OCI-LY7 (cell line): ENCODE measurements around the gene SRRM2. TPM values are rescaled to one million over a fixed set of nuclear protein-coding genes. Genes with fewer than 3 reads are reported as not detected.
A peak's percentile ranks its signal among the peaks of the same experiment; 100 is the strongest.

ENCODE experiments used
- BruUV-seq: library from RNA; stranded (reverse); fragments of 400-500 nt; replicated peaks from 2 replicates; lab custom pipeline; 2021; lab: Mats Ljungman, UMichigan
- CTCF ChIA-PET: fragments of 300-600 bp; sonication (Branson Sonifier 250); formaldehyde crosslinking; loops from one replicate; lab custom pipeline; 2022; ENCODE audit warnings: antibody characterized with exemption; ENCODE audit not compliant: unreplicated experiment; lab: Charles Lee
- POLR2A ChIA-PET: fragments of 300-600 bp; sonication (Branson Sonifier 250); formaldehyde crosslinking; loops from one replicate; lab custom pipeline; 2022; ENCODE audit warnings: antibody characterized with exemption; lab: Charles Lee
- DNase-seq: peaks from one replicate; pipeline ENCODE4 v3.0.0-alpha.2; 2015; ENCODE audit warnings: low spot score
- H2AFZ ChIP-seq: fragments of 200-600 bp; sonication (generic), shearing (Covaris generic); 2 replicates; pipeline ENCODE4 v1.6.1; 2014; ENCODE audit warnings: mild to moderate bottlenecking, antibody characterized with exemption, low read length, moderate library complexity
- H3K27ac ChIP-seq: fragments of 200-600 bp; sonication (generic); 2 replicates; pipeline ENCODE4 v1.5.1; 2014; ENCODE audit warnings: mixed run types, low read depth, mild to moderate bottlenecking, moderate library complexity, low read length, inconsistent platforms; ENCODE audit not compliant: poor library complexity, severe bottlenecking
- H3K36me3 ChIP-seq: fragments of 200-600 bp; sonication (generic); 2 replicates; pipeline ENCODE4 v1.6.1; 2014; ENCODE audit warnings: mild to moderate bottlenecking, antibody characterized with exemption, low read length, moderate library complexity, mixed read lengths; ENCODE audit not compliant: insufficient read depth
- H3K4me1 ChIP-seq: fragments of 200-600 bp; sonication (generic); 2 replicates; pipeline ENCODE4 v1.5.1; 2014; ENCODE audit warnings: mild to moderate bottlenecking, low read length; ENCODE audit not compliant: insufficient read depth, poor library complexity, severe bottlenecking
- H3K4me2 ChIP-seq: fragments of 200-600 bp; sonication (generic); 2 replicates; pipeline ENCODE4 v1.6.1; 2014; ENCODE audit warnings: mild to moderate bottlenecking, low read length
- H3K4me3 ChIP-seq: fragments of 200-600 bp; sonication (generic); 2 replicates; pipeline ENCODE4 v1.5.1; 2014; ENCODE audit warnings: mild to moderate bottlenecking, low read depth, low read length; ENCODE audit not compliant: poor library complexity, severe bottlenecking
- H3K79me2 ChIP-seq: fragments of 200-600 bp; sonication (generic); 2 replicates; pipeline ENCODE4 v1.6.1; 2016; ENCODE audit warnings: low read depth, mild to moderate bottlenecking, low read length, moderate library complexity, mixed read lengths; ENCODE audit not compliant: insufficient read depth
- H3K9me2 ChIP-seq: fragments of 200-600 bp; sonication (generic); 2 replicates; pipeline ENCODE4 v1.6.1; 2016; ENCODE audit warnings: mild to moderate bottlenecking, low read length, mixed read lengths; ENCODE audit not compliant: insufficient read depth
- H3K9me3 ChIP-seq: fragments of 200-600 bp; sonication (generic); 2 replicates; pipeline ENCODE4 v1.6.1; 2014; ENCODE audit warnings: mild to moderate bottlenecking, mixed run types, low read length, mixed read lengths
- H4K20me1 ChIP-seq: fragments of 200-600 bp; sonication (generic); 2 replicates; pipeline ENCODE4 v1.6.1; 2014; ENCODE audit warnings: mild to moderate bottlenecking, antibody characterized with exemption, low read length, moderate library complexity, mixed read lengths; ENCODE audit not compliant: insufficient read depth
- EZH2phosphoT487 ChIP-seq: fragments of 200-600 bp; sonication (generic); IDR thresholded peaks from 2 replicates; pipeline ENCODE4 v1.6.1; 2018; ENCODE audit warnings: low read depth, borderline replicate concordance, mild to moderate bottlenecking, mixed run types, antibody characterized with exemption, low read length, moderate library complexity, mixed read lengths
- intact Hi-C: fragments of 100-400 bp; cut with micrococcal nuclease; formaldehyde crosslinking; loops from one replicate; pipeline ENCODE4 v1.10.0; 2022; ENCODE audit not compliant: unreplicated experiment
- total RNA-seq, 2 experiments: library from RNA; depleted of rRNA in 1 of 2; stranded (reverse); fragments of >200 nt in 1 of 2; shearing (Covaris generic) in 1 of 2; gene quantifications; 2 replicates each; pipeline ENCODE4 v1.2.3, GENCODE V29; 2014 to 2022
- TF ChIP-seq, protein P1 (sequence below): fragments of 200-600 bp; sonication (generic); conservative IDR thresholded peaks from 2 replicates; pipeline ENCODE4 v1.5.1; 2014; ENCODE audit warnings: mild to moderate bottlenecking, antibody characterized with exemption, low read length, moderate library complexity, mixed read lengths

The SRRM2 gene
- total RNA-seq, 2 experiments from 2014 or later = 208 to 819 TPM

DNA sequence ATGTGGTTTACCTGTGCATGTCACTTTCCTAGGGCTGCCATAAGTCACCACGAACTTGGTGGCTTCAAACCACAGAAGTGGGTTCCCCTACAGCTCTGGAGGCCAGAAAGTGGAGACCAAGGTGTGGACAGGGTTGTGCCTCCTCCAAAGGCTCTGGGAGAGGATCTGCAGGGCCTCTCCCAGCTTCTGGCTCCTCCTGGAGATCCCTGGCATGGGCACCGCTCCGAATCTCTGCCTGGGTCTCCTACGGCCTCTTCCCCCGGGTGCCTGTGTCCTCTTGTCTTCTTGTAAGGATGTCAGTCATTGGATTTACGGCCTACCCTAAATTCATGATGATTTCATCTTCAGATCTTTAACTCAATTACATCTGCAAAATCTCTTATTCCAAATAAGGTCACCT, 2.5 kb upstream of the SRRM2 start:
- Histone ChIP-seq H3K9me2 (no peaks in the 10 kb centered on the region), H2AFZ (no peak overlapping the region), H3K4me3 (no peak overlapping the region), H3K36me3 (peaks cover 28% of the 10 kb centered on the region), H3K27ac (no peak overlapping the region), H3K4me1 (peaks cover 24% of the 10 kb centered on the region), H3K79me2 (peaks cover 40% of the 10 kb centered on the region), H4K20me1 (peaks cover 19% of the 10 kb centered on the region), H3K9me3 (no peaks in the 10 kb centered on the region), H3K4me2 (no peak overlapping the region)
- BruUV-seq = no TSS peak
- TF ChIP-seq, protein P1, sequence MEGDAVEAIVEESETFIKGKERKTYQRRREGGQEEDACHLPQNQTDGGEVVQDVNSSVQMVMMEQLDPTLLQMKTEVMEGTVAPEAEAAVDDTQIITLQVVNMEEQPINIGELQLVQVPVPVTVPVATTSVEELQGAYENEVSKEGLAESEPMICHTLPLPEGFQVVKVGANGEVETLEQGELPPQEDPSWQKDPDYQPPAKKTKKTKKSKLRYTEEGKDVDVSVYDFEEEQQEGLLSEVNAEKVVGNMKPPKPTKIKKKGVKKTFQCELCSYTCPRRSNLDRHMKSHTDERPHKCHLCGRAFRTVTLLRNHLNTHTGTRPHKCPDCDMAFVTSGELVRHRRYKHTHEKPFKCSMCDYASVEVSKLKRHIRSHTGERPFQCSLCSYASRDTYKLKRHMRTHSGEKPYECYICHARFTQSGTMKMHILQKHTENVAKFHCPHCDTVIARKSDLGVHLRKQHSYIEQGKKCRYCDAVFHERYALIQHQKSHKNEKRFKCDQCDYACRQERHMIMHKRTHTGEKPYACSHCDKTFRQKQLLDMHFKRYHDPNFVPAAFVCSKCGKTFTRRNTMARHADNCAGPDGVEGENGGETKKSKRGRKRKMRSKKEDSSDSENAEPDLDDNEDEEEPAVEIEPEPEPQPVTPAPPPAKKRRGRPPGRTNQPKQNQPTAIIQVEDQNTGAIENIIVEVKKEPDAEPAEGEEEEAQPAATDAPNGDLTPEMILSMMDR = no peak
- TF ChIP-seq EZH2phosphoT487 = no peak
- intact Hi-C loops = loop anchor here (10.0 kb wide), 1 partner anchor 215 kb away; the partner anchor contains the start of genes CEMP1 and PDPK1
- ChIA-PET CTCF (no interaction called here), POLR2A (no interaction called here)
- no peak for DNase-seq

DNA sequence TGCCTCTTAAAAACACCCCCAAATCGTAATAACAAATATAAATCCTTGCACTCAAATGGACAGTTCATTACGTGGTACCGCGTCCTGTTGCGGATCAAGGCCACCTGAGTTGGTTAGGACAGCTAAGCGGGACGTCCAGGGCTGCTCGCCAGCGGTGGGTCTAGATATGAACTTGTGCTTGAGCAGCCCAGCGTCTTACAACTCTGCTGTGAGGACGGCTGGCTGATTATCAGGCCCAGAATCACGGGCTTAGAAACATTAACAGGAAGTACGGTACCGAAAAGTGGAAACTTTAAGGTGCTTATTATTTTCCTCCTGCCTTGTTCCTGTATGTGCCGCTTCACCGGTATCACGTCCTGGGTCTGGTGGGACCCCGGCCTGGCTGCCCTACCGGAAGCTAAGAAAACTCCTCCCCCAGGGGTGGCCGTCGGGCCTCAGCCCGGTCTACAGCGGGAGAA, 832 bp upstream of the SRRM2 start:
- ChIA-PET POLR2A (no interaction called here), CTCF (no interaction called here)
- H3K4me3 ChIP-seq = peak overlapping the region; percentile 99
- peak overlapping the region; percentile 40; the same call in 1 of the 2 replicates for H2AFZ ChIP-seq
- H3K4me2 ChIP-seq = peak overlapping the region; percentile 83
- H3K9me2 ChIP-seq = no peaks in the 10 kb centered on the region
- peaks cover 34% of the 10 kb centered on the region for H4K20me1 ChIP-seq
- no peaks in the 10 kb centered on the region for H3K9me3 ChIP-seq
- TSS peak; percentile 91 for BruUV-seq
- H3K27ac ChIP-seq = peak overlapping the region; percentile 95
- TF ChIP-seq EZH2phosphoT487 = no peak
- TF ChIP-seq, protein P1 = no peak
- H3K79me2 ChIP-seq = peaks cover 57% of the 10 kb centered on the region
- H3K4me1 ChIP-seq = peaks cover 35% of the 10 kb centered on the region
- peak; percentile 92 for DNase-seq
- intact Hi-C loops = loop anchor here (1.0 to 10.0 kb wide), 5 partner anchors 25 to 217 kb away; partner anchors contain the start of genes CEMP1, ELOB, KCTD5 and PDPK1
- H3K36me3 ChIP-seq = peaks cover 44% of the 10 kb centered on the region
